HG02763 (cell line): Measurements from ENCODE around the gene TJP2.
"Not testable (repeated sequence)": the region's sequence is repeated elsewhere in the genome, so short reads cannot be mapped to it uniquely, and the experiment has no call there.

Source experiments
- ATAC-seq: cut with Tn5 transposase; IDR thresholded peaks from one replicate; pipeline ENCODE4 v1.9.1; 2021; ENCODE audit warnings: mild to moderate bottlenecking, moderate library complexity; ENCODE audit not compliant: unreplicated experiment

The TJP2 gene

DNA sequence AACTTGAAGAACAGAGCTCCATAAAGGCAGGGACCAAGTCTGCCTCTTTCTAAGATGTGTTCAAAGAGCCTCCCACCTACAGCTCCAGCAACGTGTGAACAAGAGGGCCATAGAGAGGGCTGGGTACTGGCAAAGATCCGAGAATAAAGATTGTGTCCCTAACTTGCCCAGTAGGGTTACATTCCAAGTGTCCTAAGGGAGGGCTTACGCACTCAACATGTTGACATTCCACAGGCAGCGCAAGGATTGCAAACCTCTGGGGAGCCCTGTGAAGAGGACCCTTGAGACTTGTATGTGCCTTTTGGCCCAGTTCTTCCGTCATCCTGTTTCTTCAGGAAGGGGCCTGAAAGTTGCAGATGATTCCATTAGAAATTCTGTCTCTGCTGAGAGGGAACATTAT is 102.7 kb downstream of the TJP2 start:
- ATAC-seq: no peak

DNA sequence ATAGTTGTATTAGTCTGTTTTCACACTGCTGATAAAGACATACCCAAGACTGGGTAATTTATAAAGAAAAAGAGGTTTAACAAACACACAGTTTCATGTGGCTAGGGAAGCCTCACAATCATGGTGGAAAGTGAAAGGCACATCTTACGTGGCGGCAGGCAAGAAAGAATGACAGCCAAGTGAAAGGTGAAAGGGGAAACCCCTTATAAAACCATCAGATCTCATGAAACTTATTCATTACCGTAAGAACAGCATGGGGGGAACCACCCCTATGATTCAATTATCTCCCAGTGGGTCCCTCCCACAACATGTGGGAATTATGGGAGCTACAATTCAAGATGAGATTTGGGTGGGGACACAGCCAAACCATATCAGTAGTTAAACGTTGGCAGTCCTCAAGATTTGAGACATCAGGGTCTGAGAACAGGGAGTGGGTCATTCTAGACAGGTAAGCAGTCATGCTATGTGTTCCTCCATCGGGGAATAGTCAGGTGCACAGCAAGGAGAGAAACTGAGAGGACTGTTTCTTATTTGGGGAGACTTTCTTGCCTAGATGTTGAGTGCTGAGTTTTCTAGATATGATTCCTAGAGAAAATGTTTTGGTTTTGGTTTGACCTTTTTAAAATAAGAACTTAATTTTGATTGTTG is 105.1 kb downstream of the TJP2 start:
- ATAC-seq: no peak

DNA sequence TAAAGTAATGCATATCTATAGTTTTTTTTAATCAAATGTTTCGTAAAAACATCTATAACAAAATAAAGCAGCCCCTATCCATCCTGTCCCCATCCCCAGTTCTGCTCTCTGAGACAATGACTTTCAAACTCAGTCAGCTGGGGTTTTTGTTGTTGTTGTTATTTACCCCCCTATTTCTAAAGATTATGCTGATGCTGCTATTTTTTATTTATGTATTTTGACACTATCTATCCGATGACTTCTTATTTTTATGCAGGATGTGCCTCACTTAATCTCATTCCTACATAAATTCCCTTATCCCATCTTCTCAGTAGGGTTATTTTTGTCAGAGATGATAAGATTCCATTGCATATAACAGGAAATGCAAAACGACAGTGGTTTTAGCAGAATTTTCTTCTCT is 105.7 kb downstream of the TJP2 start:
- no peak for ATAC-seq

DNA sequence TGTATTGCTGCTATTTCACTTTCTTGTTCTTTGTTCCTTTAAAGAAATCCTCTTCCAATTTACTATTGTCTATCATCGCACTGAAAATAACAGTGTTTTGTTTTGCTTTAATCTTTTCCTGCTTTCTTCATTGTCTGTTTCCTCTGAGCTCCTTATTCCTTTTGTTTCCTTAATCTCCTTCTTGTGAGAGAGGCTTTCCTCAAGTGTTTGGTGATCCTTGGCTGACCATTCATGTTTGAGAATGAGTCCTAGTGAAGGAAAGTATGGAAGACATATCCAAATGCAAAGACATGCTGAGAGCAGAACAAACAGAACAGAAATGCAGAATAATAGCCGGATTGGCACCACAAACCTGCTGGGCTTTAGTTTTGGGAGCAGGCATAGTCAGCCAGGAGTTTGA is 108.9 kb downstream of the TJP2 start:
- no peak for ATAC-seq

DNA sequence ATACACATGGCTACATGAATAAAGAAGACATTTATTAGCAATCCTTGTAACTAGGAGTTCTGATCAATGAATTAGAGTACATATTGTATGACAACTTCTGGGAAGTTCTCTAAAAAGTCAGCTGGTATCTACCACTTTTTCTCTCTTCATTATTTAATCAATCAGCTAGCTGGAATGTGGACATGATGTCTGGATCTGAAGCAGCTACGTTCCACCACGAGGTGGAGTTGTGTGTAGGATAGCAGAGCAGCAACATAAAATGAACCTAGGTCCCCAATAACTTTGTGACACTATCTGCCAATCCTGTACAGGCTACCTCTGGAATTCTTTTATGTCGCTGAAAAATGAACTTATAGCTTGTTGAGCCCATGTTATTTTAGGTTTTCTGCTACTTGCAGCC is 118.0 kb downstream of the TJP2 start:
- no peak for ATAC-seq

DNA sequence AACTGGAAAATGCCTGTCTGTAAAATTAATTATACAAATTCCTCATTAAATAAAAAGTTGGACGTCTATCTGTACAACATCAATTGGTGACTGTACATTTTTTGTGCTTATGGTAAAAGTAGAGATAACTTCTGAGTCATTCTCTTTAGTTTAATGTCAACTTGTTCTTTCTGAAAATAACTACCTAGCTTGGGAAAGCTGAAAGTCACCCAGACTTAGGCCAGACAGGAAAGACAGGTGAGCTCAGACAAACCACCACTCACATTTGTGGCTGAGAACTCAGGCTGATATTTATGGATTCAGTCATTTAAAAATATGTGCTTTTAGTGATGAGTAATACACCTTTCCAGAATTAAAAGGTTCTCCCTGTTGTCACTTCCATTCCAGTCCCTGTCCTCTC is 119.1 kb downstream of the TJP2 start:
- no peak for ATAC-seq

DNA sequence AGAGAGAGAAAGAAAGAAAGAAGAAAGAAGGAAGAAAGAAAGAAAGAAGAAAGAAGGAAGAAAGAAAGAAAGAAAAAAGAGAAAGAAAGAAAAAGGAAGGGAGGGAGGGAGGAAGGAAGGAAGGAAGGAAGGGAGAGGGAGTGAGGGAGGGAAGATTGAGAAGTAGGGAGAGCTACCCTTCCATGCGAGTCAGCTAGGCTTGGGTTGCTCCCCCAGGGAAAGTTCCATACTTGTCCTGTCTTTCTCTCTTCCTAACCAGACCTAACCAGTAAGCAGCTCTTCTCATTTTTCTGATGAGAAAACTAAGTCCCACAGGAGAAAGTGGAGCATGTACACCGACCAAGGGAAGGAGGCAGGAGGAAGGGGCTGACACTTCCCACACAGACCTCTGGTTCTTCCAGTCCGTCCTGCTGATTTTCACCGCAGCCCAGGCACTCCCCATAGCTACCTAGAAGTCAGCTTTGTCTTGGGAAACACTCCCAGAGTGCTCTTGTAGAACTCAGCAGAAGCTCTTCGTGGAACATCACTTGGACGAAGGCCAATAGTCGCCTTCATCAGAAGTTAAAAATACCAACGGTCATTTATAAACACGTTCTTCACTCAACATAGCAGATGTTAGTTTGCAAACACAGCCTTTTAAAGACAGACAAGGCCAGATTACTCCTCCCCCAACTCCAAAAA is 121.9 kb downstream of the TJP2 start:
- no peak for ATAC-seq

DNA sequence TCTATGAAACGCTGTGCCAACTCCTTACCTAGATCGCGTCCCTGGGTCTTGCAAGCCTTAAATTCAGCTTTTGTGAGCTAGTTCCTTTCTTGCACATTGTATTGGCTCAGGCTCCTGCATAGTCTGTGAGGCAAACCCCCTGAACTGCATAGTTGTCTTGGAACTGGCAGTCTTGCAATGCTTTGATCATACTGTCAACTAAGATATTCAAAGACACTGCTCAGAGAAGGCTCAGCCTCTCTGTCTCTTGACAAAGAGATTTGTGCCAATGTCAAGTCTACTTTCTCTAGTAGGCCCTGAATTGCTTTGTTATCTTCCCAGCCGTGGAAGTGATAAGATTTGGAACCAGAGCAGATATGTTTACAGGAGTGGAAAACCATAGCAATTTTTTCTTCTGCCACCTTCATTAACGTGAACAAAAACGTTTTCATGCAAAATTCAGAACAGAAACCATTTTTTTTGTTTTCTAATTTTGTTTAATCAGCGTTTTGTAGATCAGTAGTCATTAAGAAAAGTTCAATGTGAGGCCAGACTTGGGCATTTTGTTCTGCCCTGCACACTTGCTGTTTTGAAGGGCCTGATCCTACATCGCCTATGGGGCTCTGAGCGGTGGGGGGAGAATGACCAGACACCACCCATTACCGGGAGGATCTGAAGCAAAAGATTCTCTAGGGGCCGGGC is 123.4 kb downstream of the TJP2 start:
- ATAC-seq: no peak

DNA sequence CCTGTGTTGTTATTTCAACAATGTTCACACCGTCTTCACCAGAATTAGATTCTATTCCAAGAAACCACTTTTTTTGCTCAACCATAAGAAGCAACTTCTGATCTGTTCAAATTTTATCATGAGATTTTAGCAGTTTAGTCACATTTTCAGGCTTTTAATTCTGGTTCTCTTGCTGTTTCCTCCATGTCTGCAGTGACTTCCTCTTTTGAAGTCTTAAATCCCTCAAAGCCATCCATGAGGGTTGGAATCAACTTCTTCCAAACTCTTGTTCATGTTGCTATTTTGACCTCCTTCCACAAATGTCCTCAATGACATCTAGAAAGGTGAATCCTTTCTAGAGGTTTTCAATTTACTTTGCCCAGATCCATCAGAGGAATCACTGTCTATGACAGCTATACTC is 125.2 kb downstream of the TJP2 start:
- ATAC-seq: no peak

DNA sequence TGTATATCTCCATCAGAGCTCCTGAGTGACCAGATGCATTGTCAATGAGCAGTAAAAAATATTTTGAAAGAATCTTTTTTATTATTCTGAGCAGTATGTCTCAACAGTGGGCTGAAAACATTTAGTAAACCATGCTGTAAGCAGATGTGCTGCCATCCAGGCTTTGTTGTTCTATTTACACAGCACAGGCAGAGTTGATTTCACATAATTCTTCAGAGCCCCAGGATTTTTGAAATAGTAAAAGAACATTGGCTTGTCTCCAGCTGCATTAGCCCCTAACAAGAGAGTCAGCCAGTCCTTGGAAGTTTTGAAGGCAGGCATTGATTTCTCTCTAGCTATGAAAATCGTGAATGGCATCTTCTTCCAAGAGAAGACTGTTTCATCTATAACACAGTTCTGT is 125.7 kb downstream of the TJP2 start:
- no peak for ATAC-seq

DNA sequence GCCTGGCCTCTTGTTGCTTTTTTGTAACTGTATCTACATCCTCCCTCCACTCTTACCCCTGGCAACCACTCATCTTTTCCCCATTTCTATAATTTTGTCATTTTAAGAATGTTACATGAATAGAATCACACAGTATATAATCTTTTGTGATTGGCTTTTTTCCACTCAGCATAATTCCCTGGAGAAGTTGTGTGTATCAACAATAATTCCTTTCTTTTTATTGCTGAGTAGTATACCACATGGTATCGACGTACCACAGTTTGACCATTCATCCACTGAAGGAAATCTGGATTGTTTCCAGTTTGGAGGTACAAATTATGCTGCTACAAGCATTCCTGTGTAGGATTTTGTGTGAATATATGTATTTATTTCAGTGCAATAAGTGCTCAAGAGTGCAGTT is 129.3 kb downstream of the TJP2 start:
- ATAC-seq: no peak

DNA sequence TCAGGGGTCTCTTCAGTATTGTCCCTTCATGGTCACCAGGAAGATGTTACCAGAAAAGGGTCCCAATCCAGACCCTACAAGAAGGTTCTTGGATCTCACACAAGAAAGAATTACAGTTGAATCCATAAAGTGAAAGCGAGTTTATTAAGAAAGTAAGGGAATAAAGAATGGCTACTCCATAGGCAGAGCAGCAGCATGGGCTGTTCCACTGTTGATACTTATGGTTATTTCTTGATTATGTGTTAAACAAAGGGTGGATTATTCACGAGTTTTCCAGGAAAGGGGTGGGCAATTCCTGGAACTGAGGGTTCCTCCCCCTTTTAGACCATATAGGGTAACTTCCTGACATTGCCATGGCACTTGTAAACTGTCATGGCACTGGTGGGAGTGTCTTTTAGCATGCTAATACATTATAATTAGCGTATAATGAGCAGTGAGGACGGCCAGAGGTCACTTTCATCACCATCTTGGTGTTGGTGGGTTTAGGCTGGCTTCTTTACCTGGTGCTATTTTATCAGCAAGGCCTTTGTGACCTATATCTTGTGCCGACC is 132.9 kb downstream of the TJP2 start:
- ATAC-seq: not testable (repeated sequence)

DNA sequence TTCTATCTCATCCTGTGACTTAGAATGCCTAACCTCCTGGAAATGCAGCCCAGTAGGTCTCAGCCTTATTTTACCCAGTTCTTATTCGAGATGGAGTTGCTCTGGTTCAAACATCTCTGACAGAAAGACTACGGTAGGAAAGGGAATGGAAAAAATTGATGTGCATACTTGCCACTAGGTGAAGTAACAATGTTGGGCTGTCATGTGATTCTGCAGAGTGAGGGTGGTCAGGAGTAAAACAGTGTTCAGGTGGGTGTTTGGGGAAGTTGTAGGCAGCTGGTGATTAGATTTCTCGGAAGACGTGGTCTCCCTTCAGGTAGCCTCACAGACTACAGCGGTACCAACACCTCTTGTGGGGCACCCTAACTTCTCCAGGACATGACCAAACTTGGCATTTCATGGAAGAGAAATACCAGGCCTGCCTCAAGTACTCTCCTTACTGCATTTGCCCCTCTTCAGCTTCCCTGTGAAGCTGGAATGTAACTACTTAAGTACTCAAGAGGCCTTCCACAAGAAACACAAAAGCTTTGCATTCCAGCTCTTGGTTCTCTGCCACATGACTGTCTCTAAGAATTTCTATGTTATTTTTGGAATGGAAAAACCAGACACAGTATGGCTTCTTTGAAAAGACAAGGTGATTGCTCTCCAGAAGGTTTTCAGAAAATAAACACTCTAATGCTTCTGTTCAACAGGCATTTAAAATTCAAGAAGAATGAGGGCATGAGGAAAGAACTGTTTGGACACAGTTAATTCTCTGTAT is 133.5 kb downstream of the TJP2 start:
- ATAC-seq: no peak

DNA sequence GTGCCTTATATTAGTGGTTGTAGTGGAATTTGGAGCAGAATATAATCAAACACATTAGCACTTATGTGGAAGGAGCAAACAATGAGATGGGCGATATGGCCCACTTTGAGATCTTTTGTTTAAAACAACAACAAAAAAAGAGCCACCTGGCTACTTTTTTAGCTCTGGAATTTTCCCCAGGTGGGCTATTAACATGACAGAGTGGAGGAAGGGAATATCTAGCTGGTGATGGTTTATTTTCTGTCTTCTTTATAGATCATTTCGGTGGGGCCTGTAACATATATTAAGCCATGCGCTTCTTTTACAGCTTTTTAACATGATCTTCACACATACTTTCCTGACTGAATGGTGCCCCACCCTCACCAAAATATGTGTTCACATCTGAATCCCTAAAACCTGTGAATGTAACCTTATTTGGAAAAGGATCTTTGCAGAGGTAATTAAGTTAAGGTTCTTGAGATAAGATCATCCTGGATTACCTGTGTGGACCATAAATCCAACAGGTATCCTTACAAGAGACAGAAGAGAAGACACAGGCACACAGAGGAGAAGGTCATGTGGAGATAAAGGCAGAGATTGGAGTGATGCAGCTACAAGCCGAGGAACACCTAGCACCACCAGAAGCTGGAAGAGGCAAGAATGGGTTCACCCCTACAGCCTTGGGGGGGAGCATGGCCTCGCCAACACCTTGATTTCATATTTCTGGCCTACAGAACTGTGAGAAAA is 134.3 kb downstream of the TJP2 start:
- ATAC-seq: no peak

DNA sequence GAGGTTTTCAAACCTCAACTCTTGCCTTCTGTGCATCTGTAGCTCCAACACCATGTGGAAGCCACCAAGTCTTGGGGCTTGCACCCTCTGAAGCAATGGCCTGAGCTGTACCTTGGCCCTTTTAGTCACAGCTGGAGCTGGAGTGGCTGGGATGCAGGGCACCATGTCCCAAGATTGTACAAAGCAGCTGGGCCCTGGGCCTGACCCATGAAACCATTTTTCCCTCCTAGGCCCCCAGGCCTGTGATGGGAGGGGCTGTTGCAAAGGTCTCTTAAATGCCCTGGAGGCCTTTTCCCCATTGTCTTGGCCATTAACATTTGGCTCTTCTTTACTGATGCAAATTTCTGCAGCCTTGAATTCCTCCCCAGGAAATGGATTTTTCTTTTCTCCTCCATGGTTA is 139.1 kb downstream of the TJP2 start:
- no peak for ATAC-seq

DNA sequence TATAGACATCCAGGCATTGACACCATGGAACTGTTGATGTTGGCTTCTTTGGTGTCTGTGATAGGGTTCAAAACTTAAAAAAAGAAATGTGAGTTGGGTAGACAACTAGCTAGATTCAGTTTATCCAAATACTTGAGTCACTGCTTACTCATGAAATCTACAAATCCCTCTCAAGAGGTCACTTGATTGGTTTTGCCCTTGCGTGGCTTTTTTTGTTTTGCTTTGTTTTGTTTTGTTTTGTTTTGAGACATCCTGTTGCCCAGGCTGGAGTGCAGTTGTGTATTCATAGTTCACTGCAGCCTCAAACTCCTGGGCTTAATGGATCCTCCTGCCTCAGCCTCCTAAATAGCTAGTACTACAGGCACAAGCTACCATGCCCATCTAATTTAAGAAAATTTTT is 140.5 kb downstream of the TJP2 start:
- no peak for ATAC-seq

DNA sequence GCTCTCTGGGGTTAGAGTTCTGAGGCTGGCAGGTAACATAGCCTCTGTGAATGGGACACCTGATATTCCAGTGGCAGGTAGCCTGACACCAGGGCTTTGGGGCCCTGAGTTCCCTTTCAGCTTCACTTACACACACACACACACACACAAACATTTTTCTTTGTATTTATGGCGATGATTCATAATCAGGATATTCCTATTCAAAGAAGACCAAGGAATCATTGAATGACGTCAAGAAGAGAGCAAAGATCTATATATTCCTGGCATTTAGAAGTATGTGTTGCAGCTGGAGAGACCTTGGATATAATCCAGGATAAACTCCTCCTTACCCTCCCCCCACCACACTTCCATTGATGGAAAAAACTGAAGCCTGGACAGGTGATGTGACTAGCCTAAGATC is 143.0 kb downstream of the TJP2 start:
- no peak for ATAC-seq

DNA sequence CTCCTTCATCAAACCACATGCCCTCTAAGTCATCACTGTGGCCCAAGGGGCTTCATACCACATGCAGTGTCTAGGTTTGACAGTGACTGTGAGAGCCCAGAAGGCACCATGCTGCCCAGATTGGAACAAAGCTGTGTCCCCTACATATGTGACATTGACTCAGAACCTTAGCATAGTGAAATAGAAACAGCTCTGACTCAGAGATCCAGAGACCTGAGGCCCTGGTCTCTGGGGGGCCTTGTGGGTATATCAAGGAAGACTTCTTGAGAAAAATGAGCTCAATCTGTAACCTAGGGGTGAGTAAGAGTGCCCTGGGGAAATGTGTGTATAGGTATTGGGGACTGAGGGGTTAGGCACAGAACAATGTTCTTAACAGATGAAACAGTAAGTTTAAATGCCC is 143.8 kb downstream of the TJP2 start:
- no peak for ATAC-seq

DNA sequence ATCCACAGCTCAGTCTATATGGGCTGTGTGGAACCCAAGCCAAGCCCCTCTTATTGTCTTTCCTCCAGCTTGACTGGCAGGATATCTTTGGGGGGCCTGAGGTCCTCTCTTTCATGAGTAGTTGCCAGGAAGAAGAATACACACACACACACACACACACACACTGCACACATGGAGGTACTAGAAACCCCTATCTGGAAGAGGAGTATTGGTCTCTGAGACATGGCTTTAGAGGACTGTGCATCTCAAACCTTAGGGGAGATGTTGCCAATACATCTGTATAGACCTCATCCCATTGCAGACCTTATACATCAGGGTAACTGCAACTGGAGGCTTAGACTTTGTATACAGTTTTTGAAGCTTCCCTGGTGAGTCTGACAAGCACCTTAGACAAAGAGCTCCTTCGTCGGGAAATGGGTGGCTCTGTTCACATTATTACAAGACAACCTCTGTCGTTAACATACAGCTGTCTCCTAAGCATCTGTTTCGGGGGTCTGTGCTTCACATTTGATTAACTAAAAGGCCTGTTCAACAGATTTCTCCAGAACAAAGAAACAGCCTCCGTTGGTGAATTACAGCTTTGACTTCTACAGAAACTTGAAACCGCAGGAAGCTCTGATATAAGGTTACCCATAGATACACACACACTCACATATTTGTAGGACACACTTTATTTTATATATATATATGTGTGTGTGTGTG is 145.4 kb downstream of the TJP2 start:
- no peak for ATAC-seq

DNA sequence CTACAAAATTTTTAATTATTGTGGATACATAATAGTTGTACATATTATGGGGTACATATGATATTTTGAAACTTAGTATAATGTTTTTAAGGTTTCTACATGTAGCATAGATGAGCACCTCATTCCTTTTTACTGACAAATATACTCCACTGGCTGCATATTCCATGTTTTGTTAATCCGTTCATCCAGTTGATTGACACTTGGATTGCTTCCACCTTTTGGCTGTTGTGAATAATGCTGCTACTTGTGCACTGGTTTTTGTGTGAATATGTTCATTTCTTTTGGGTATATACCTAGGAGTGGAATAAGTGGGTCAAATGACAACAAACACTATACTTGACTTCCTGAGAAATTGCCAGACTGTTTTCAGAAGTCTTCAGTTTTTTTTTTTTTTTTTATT is 148.2 kb downstream of the TJP2 start:
- ATAC-seq: no peak
